T1000 (cell line): ENCODE data around the gene NCAPG2.
"Not testable (repeated sequence)": the region's sequence is repeated elsewhere in the genome, so short reads cannot be mapped to it uniquely, and the experiment has no call there.

Experiments used
- DNase-seq: peaks from one replicate; lab custom pipeline; 2025; ENCODE audit warnings: mixed read lengths; lab: John Stamatoyannopoulos, UW

Gene NCAPG2

GRCh38 chr7:158706710-158707590 is 2.3 kb upstream of the NCAPG2 start:
- DNase-seq = no peak

DNA sequence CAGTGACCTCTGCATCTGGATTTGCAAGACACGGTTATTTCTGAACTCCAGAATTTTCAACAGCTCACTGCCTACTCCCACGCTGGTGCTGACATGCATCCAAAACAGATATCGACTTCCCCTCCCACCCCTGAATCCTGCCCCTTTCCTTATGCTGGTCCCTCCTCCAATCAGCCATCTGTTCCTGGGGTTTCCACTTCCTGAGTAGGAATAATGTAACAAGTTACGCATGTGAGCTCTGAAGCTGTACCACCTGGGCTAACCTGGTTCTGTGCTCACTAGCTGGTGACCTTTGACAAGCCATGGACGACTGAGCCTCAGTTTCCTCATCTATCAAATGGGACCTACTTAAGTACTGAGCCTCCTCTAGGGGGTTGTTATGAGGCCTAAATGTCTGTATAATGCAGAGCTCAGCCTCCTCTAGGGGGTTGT is 1.7 kb upstream of the NCAPG2 start:
- DNase-seq = no peak

GRCh38 chr7:158705234-158705850 is 738 bp upstream of the NCAPG2 start:
- DNase-seq = no peak

GRCh38 chr7:158703679-158704523 is 703 bp downstream of the NCAPG2 start:
- DNase-seq = not testable (repeated sequence)

DNA sequence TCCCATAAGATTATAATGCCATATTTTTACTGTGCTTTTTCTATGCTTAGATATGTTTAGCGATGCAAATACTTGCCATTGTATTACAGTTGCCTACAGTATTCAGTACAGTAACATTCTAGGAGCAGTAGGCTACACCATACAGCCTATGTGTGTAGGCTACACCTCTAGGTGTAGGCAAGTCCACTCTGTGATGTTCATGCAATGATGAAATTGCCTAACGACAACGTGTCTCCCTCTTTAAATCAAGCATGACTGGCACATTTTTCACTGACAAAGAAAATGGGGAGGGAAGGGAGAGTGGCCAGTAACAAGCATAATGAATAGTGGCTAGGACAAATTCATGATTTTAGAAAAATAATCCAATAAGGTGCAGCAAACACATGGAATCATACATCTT is 1.7 kb downstream of the NCAPG2 start:
- no peak for DNase-seq

DNA sequence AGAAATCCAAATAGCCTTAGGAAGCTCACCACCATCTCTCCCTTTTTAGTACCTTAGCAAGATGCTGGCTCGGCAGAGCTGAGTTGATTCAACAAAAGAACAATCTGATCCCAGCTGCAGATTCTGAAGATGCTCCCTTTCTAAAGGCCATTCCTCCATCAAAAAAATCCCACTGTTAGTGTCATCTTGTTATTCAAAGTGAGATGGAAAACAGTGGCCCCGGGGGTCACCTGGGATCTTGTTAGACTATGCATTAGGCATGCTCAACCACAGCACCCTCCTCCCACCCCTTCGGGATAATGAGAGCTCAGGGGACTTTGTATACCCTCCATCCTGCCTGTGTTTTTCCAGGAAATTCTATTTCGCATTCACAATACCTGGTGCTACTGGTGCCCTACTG is 2.4 kb downstream of the NCAPG2 start:
- DNase-seq = no peak

- no peak for DNase-seq
Observed at GRCh38 chr7:158700008-158700407, 4.6 kb downstream of the NCAPG2 start.

DNA sequence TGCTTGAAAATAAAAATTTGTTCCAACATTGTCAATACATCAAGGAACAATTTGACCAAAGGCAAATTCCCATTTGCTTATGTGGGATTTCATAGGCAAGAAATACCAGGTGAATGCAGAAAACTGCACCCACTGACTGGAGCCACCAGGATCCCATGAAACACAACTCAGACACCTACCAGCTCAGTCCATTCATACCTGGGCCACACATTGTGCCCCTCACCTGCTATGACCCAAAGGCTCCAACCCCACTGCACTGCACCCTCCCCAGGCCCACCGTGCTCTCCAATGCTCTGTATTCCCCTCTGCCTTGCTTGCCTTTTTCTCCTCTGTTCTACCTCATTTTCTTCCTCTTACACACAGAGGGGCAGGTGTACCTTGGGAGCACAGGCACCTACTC is 5.3 kb downstream of the NCAPG2 start:
- DNase-seq = no peak

DNA sequence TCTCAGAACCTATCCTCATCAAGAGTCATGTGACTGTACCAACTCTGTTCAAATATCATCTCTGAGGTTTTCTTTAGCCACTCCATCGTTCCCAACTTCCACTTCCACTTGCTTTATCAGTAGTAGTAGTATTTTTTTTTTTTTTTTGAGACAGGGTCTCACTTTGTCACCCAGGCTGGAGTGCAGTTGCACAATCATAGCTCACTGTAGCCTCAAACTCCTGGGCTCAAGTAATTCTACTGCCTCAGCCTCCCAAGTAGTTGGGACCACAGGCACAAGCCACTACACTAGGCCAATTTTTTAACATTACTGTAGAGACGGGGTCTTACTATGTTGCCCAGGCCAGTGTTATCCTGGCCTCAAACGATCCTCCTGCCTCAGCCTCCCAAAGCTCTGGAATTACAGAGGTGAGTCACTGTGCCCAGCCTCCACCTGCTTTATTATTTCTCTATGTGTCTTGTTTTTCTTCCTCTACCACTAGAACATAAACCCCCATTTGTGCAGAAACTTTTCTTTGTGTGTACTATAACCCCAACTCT is 5.9 kb downstream of the NCAPG2 start:
- no peak for DNase-seq

- not testable (repeated sequence) for DNase-seq
Observed at GRCh38 chr7:158697597-158697996, 7.0 kb downstream of the NCAPG2 start.

- no peak for DNase-seq
Observed at GRCh38 chr7:158695726-158696452, 8.7 kb downstream of the NCAPG2 start.

DNA sequence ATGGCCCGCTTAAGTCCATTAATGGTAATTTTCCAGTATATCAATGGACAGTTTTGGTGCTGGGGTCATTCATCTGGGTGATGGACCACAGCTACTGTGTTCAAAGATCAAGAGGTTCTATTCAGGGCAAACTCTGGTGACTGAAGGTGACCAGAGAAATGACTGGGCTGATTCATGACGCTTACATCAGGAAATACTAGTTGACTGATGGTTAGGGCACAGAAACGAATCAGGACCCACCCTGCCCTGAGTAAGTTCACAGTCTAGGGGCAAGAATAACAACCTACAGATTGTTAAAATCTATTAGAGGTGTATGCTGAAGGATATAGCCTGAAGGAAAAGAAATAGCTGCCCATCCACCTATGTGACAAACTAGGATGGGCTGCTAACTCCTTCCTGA is 9.5 kb downstream of the NCAPG2 start:
- no peak for DNase-seq

DNA sequence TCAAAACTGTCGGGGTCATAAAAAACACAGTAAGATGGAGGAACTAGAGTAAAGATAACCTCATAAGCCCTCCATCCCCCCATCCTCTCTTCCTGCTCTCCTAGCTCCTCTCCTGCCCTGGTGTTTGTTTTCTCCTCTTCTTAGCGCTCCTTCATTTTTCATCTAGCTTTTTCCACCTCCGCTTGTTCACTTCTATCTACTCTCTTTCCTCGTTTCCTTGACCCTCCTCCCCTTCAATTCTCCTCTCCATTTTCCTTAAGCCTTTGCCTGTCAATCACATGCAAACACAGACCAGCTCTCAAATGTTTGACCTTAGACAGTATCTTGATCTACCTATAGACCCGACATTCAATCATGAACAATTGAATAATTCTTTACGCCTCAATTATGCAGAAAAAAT is 10.0 kb downstream of the NCAPG2 start:
- no peak for DNase-seq

GRCh38 chr7:158689488-158689887 is 15.1 kb downstream of the NCAPG2 start:
- no peak for DNase-seq

- DNase-seq = no peak
Observed at GRCh38 chr7:158687406-158687805, 17.2 kb downstream of the NCAPG2 start.

DNA sequence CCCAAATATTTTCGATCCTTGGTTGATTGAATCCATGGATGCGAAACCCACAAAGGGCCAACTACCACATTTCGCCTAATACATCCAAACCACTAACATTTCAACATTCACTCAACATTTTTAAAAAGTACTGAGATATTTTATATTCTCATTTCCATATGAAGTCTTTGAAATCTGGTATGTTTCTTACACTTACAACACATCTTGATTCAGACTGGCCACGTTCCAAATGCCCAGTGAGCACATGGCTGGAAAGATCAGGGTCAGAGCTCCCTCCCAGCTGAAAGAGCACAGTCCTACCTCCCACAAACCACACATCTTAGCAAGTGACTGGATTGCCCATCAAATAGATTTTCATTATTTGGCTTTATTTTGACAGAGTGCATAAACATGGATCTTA is 18.9 kb downstream of the NCAPG2 start:
- DNase-seq = no peak

- no peak for DNase-seq
Observed at GRCh38 chr7:158684329-158684728, 20.3 kb downstream of the NCAPG2 start.

DNA sequence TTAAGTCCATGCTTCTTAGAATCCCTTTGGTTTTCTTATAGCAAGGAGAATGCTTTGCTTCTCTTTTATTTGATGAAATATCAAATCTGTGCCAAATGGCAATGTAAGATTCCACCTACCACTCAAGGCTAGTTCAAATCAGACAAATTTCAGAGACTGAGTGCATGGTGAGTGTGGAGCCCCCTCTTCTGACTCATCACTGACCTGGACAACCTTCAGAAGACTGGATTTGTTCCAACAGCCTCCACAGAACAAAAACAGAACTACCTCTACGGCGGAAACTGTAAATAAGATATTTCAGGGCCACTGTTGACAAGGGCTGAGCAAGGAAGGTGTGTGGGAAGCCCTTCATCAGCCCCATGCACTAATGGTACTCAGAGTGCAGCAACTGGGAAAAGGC is 21.1 kb downstream of the NCAPG2 start:
- no peak for DNase-seq

DNA sequence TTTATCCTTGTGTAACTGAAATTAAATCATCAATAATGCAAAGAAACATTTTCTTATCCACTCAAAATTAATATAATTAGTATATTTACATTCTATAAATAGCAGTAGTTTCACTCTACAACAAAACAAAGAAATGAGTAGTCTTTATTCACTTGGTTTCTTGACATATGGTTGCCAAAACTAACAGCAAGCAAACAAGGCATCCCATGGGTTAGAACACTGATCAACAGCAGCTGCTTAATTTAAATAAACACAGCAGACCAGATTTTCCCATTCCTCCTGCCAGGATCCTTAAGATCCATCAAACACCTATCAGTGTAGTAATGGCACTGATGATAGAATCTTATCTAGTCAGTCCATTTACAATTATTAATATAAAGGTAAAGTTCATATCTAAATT is 22.1 kb downstream of the NCAPG2 start:
- DNase-seq = no peak

GRCh38 chr7:158680754-158681153 is 23.9 kb downstream of the NCAPG2 start:
- no peak for DNase-seq

- DNase-seq = no peak
Observed at GRCh38 chr7:158676906-158677305, 27.7 kb downstream of the NCAPG2 start.
